Mucosa of descending colon (tissue), 3 donors: ENCODE results near the gene DOLPP1. TPM values are rescaled to one million over a fixed set of nuclear protein-coding genes. Genes with fewer than 3 reads are reported as not detected.
A peak's percentile ranks its signal among the peaks of the same experiment; 100 is the strongest.

ENCODE experiments used
- ATAC-seq: fragments of 200-7000 bp; cut with Tn5 transposase; one replicate; pipeline ENCODE4 v1.9.1; 2020; ENCODE audit warnings: mild to moderate bottlenecking, moderate library complexity
- DNase-seq, 3 donors: peaks; one replicate each; pipeline ENCODE4 v3.0.0-alpha.2; 2020
- H3K36me3 ChIP-seq: fragments of 200-600 bp; one replicate; pipeline ENCODE4 v1.8.0; 2021; ENCODE audit warnings: low read depth, mild to moderate bottlenecking
- H3K4me1 ChIP-seq: fragments of 200-600 bp; one replicate; pipeline ENCODE4 v1.8.0; 2021; ENCODE audit warnings: low read depth, mild to moderate bottlenecking
- H3K4me3 ChIP-seq: fragments of 200-600 bp; one replicate; pipeline ENCODE4 v1.8.0; 2021; ENCODE audit warnings: mild to moderate bottlenecking
- H3K9me3 ChIP-seq: fragments of 200-600 bp; one replicate; pipeline ENCODE4 v1.8.0; 2021; ENCODE audit warnings: mild to moderate bottlenecking
- CTCF ChIP-seq: fragments of 200-600 bp; IDR thresholded peaks from one replicate; pipeline ENCODE4 v1.8.0; 2022; ENCODE audit warnings: antibody characterized with exemption, mild to moderate bottlenecking
- intact Hi-C, 2 donors: fragments of 100-400 bp; cut with DNase I in 1 of 2; cut with micrococcal nuclease in 1 of 2; formaldehyde crosslinking; loops; one replicate each; pipeline versions ENCODE4 v1.11.0 to v1.11.1; 2022; cut with DNase I, micrococcal nuclease
- total RNA-seq, 3 donors: library from RNA; stranded (reverse); fragmentation: NEBNext Ultra II Directional in 2 of 3; extraction: Animal tissue kit (Norgen Biotek cat#: 25700) in 2 of 3; gene quantifications; one replicate each; pipeline versions ENCODE4 v1.2.1 to v1.2.4, GENCODE V29; 2021 to 2023
- donor health status: DM: no; HTN: no; CAD: no; lungs with moderate emphysema.
- donor health status: DM: no; HTN: no; CAD: no.
- donor health status: DM: no; HTN: yes; CAD: no.

The DOLPP1 gene
- total RNA-seq, 3 donors from 2014 or later: 27.6 to 59.7 (median 48.3) TPM

DNA sequence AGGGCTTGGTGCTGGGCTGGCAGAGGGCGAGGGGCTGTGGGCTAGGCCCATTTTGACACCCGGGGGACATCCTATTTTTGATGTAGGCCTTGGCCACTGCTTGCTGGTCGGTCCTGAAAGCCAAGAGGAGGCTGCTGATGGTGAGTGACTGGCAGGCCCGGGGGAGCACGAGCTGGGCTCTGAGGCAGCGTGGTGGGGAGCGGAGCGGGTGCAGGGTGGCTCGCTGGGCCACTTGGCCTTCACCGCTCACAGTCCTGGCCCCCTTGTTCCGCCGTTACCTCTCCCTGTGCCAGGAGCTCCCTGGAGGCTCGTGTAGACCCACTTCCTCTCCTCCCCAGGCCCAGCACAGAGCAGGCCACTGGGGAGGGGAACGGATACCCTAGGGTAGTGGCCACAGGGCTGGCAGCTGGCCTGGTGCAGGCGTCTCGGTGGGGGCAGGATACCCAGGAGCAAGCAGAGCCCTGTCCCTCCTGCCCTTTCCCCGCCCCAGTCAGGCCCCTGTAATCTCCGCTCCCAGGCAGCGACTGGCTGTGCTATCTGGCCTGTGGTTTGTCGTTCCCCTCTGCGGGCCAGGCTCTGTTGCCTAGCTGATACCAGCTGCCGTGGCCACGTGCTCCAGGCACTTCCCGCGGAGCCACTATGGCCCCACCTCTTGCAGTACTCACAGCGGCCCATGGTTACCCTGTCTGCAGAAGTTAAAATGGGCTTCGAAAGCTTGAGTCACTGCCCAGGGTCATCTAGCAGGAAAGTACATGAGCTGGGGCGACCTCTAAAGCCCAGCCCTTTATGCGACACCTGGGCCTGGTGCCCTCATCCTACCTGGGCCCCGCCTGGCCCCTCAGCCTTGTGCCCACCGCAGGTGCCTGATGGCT lies 11.7 kb upstream of the DOLPP1 start:
- no peaks in the 10 kb centered on the region for H3K9me3 ChIP-seq
- TF ChIP-seq CTCF: no peak
- DNase-seq (peak; percentile 61 to 84 (median 69)), ATAC-seq (peak; percentile 80)
- no peak overlapping the region for H3K4me3 ChIP-seq
- H3K36me3 ChIP-seq: peaks cover 7% of the 10 kb centered on the region
- intact Hi-C loops: no loop called here
- H3K4me1 ChIP-seq: peaks cover 5% of the 10 kb centered on the region

DNA sequence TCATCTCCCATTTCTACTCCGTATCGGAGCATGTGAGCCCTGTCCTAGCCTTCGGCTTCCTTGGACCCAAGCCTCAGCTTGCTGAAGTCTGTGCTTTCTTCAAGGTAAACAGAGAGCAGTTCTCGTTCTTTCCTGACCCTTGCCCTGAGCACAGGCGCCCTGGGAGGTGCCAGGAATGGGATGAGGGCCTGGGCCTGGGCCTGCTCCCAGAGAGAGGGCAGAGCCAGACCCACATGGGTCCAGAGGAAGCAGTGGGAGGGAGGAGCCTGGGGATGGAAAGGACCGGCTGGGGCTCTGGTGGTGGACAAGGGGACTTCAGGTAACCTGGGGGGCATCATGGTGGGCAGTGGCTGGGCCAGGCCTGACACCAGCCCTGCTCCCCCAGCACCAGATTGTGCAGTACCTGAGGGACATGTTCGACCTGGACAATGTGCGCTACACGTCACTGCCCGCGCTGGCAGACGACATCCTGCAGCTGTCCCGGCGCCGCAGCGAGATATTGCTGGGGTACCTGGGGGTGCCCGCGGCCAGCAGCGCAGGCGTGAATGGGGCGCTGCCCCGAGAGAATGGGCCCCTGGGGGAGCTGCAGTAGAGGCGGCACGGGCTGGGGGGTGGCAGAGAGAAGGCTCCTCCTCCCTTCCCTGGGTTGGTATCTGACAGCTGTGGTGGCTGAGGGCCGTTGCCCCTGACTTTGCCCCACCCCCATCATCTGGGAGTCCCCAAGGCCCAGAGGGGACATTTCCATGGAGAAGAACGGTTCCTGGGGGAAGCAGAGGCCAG lies 10.9 kb upstream of the DOLPP1 start:
- no peak for TF ChIP-seq CTCF
- H3K4me1 ChIP-seq: peaks cover 5% of the 10 kb centered on the region
- no peak overlapping the region for H3K4me3 ChIP-seq
- peak in 1 of 3 donors; percentile 50 for DNase-seq
- no peaks in the 10 kb centered on the region for H3K9me3 ChIP-seq
- intact Hi-C loops: no loop called here
- peak; percentile 27 for ATAC-seq
- peaks cover 5% of the 10 kb centered on the region for H3K36me3 ChIP-seq

- ATAC-seq: no peak
- DNase-seq: peak in 1 of 3 donors; percentile 25
- H3K4me1 ChIP-seq: peaks cover 7% of the 10 kb centered on the region
- no peaks in the 10 kb centered on the region for H3K9me3 ChIP-seq
- intact Hi-C loops: no loop called here
- H3K4me3 ChIP-seq: no peak overlapping the region
- H3K36me3 ChIP-seq: no peaks in the 10 kb centered on the region
- TF ChIP-seq CTCF: no peak
These were observed 10.0 kb upstream of the DOLPP1 start for GRCh38 chr9:129070696-129071525.

GRCh38 chr9:129071526-129072126 lies 9.3 kb upstream of the DOLPP1 start:
- intact Hi-C loops: no loop called here
- H3K36me3 ChIP-seq: no peaks in the 10 kb centered on the region
- H3K4me3 ChIP-seq: no peak overlapping the region
- no peaks in the 10 kb centered on the region for H3K9me3 ChIP-seq
- peaks cover 14% of the 10 kb centered on the region for H3K4me1 ChIP-seq
- DNase-seq (peak in 2 of 3 donors; percentile 38 to 39), ATAC-seq (no peak)
- no peak for TF ChIP-seq CTCF

DNA sequence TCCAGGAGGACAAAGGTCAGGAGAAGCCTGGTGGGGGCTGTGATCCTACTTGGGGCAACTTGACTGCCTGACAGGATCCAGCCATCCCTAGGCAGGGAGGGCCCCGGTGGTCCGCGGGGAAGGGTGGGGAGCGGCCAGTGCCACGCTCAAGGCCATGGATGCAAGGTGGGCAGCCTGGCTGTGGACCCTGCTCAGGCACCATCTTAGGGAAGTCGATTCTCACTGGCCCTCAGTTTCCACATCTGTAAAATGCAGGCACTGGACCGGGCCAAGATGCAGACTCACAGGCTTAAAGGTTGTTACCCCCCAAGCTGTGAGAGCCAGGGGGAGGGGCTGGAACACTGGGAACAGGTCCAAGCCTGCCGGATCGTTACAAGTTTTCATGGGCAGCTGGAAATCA lies 8.7 kb upstream of the DOLPP1 start:
- TF ChIP-seq CTCF: no peak
- peaks cover 17% of the 10 kb centered on the region for H3K4me1 ChIP-seq
- no peak for ATAC-seq
- H3K4me3 ChIP-seq: no peak overlapping the region
- H3K9me3 ChIP-seq: no peaks in the 10 kb centered on the region
- DNase-seq: peak in 1 of 3 donors; percentile 25
- no peaks in the 10 kb centered on the region for H3K36me3 ChIP-seq
- intact Hi-C loops: no loop called here
